Measurements from ENCODE around the gene ABCA7. TPM values are rescaled to one million over a fixed set of nuclear protein-coding genes. Genes with fewer than 3 reads are reported as not detected.

ABCA7 gene
- total and polyA plus RNA-seq, 2 of the 13 experiments (the other 11 are each of a cell fraction or from before 2014, with no cell fraction given) = 4.4 to 32.4 TPM

DNA sequence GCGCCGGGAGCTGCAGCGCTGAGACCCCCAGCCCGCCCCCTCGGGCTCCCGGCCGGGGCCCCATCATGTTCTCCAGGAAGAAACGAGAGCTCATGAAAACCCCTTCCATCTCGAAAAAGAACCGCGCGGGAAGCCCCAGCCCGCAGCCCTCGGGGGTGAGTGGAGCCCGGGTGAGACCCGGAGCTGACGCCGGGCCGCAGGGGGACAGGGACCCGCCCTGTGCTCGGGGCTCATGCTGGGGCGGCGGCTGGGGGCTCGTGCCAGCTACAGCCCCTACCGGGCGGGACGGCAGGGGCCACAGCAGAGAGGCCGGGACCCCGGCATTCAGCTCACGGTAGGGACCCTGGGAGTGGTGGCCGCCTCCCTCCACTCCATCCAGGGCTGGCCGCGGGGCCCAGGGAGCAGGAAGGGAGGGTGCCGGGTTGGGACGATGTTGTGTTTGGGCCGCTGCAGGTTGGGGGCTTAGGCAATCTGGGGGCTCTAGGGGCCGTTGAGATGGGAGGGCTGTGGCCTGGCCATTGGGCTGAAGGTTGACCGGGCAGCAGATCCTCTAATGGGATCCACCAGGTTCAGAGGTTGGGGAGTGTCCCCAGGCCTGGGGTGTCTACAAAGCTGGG, 27.5 kb downstream of the ABCA7 start (continued):
- no peak for TF ChIP-seq ZNF567 (CRISPR knock-in tag; IDR thresholded peaks at IDR 0.05; ENCODE audit: borderline replicate concordance)
- TF ChIP-seq SNRNP70 (IDR thresholded peaks at IDR 0.05; ENCODE audit: low read depth, low read length) = no peak
- no peak for TF ChIP-seq LCORL (IDR thresholded peaks at IDR 0.05)
- TF ChIP-seq LCORL (CRISPR knock-in tag; IDR thresholded peaks at IDR 0.05) = no peak
- TF ChIP-seq ZNF639 (CRISPR knock-in tag; conservative IDR thresholded peaks at IDR 0.05) = no peak
- TF ChIP-seq TOPORS (CRISPR knock-in tag; IDR thresholded peaks at IDR 0.05) = no peak
- TF ChIP-seq ZNF788 (CRISPR knock-in tag; IDR thresholded peaks at IDR 0.05; ENCODE audit: borderline replicate concordance) = 0 out of 2 replicates have a peak, but pooled peaks have one; percentile 9
- TF ChIP-seq CBX5 (CRISPR knock-in tag; IDR thresholded peaks at IDR 0.05; ENCODE audit: borderline replicate concordance) = no peak
- no peak for TF ChIP-seq ZNF577 (CRISPR knock-in tag; IDR thresholded peaks at IDR 0.05; ENCODE audit: borderline replicate concordance, low read depth)
- 0 out of 2 replicates have a peak, but pooled peaks have one; percentile 57 for TF ChIP-seq ZNF619 (CRISPR knock-in tag; IDR thresholded peaks at IDR 0.05)
- TF ChIP-seq SKI (IDR thresholded peaks at IDR 0.05; ENCODE audit: partially characterized antibody) = no peak
- TF ChIP-seq, protein P1, sequence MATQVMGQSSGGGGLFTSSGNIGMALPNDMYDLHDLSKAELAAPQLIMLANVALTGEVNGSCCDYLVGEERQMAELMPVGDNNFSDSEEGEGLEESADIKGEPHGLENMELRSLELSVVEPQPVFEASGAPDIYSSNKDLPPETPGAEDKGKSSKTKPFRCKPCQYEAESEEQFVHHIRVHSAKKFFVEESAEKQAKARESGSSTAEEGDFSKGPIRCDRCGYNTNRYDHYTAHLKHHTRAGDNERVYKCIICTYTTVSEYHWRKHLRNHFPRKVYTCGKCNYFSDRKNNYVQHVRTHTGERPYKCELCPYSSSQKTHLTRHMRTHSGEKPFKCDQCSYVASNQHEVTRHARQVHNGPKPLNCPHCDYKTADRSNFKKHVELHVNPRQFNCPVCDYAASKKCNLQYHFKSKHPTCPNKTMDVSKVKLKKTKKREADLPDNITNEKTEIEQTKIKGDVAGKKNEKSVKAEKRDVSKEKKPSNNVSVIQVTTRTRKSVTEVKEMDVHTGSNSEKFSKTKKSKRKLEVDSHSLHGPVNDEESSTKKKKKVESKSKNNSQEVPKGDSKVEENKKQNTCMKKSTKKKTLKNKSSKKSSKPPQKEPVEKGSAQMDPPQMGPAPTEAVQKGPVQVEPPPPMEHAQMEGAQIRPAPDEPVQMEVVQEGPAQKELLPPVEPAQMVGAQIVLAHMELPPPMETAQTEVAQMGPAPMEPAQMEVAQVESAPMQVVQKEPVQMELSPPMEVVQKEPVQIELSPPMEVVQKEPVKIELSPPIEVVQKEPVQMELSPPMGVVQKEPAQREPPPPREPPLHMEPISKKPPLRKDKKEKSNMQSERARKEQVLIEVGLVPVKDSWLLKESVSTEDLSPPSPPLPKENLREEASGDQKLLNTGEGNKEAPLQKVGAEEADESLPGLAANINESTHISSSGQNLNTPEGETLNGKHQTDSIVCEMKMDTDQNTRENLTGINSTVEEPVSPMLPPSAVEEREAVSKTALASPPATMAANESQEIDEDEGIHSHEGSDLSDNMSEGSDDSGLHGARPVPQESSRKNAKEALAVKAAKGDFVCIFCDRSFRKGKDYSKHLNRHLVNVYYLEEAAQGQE (IDR thresholded peaks at IDR 0.05; ENCODE audit: borderline replicate concordance in 1 of 2, low read depth in 1 of 2, low read length in 2 of 2) = no peak
- TF ChIP-seq ZSCAN12 (CRISPR knock-in tag; IDR thresholded peaks at IDR 0.05) = no peak
- TF ChIP-seq EED (CRISPR knock-in tag; IDR thresholded peaks at IDR 0.05) = no peak
- no peak; the same call in 1 of the 2 replicates for TF ChIP-seq ZNF768 (CRISPR knock-in tag; IDR thresholded peaks at IDR 0.05)
- TF ChIP-seq KDM5B (CRISPR knock-in tag; IDR thresholded peaks at IDR 0.05; ENCODE audit: borderline replicate concordance) = peak; percentile 9; the same call in 1 of the 2 replicates
- no peak for TF ChIP-seq SMYD3 (CRISPR knock-in tag; IDR thresholded peaks at IDR 0.05)
- no peak for TF ChIP-seq ZNF556 (CRISPR knock-in tag; IDR thresholded peaks at IDR 0.05; ENCODE audit: borderline replicate concordance)
- TF ChIP-seq STAG1 (CRISPR knock-in tag; IDR thresholded peaks at IDR 0.05) = no peak
- TF ChIP-seq ZNF160 (CRISPR knock-in tag; IDR thresholded peaks at IDR 0.05) = no peak

All from HepG2 (cell line).